A673 (cell line): ENCODE data around the gene DNAH5. TPM values are rescaled to one million over a fixed set of nuclear protein-coding genes. Genes with fewer than 3 reads are reported as not detected.

Experiments
- BruUV-seq: library from RNA; stranded (reverse); fragments of 400-500 nt; replicated peaks from 2 replicates; lab custom pipeline; 2021; lab: Mats Ljungman, UMichigan
- CTCF ChIA-PET: fragments of 300-600 bp; sonication (Branson Sonifier 250); formaldehyde crosslinking; loops from one replicate; lab custom pipeline; 2022; ENCODE audit warnings: antibody characterized with exemption; lab: Charles Lee
- POLR2A ChIA-PET: fragments of 300-600 bp; sonication (Branson Sonifier 250); formaldehyde crosslinking; loops from one replicate; lab custom pipeline; 2022; ENCODE audit warnings: antibody characterized with exemption; ENCODE audit not compliant: low non-redundant PET; lab: Charles Lee
- DNase-seq: peaks from one replicate; pipeline ENCODE4 v3.0.0-alpha.2; 2015; ENCODE audit warnings: low spot score
- H3K27ac ChIP-seq: fragments of 200-600 bp; sonication (generic); 2 replicates; pipeline ENCODE4 v1.5.1; 2016; ENCODE audit warnings: mixed run types, low read depth, mild to moderate bottlenecking, mixed read lengths, antibody characterized with exemption, low read length; ENCODE audit not compliant: poor library complexity, severe bottlenecking
- H3K27me3 ChIP-seq: fragments of 200-600 bp; sonication (generic); replicated peaks from 2 replicates; pipeline ENCODE4 v1.6.1; 2017; ENCODE audit warnings: mixed run types, low read depth, mild to moderate bottlenecking, mixed read lengths, antibody characterized with exemption, low read length; ENCODE audit not compliant: insufficient read depth, poor library complexity
- H3K36me3 ChIP-seq: fragments of 200-600 bp; sonication (generic); 2 replicates; pipeline ENCODE4 v1.6.1; 2016; ENCODE audit warnings: mixed run types, mild to moderate bottlenecking, mixed read lengths, antibody characterized with exemption, low read length; ENCODE audit not compliant: insufficient read depth, poor library complexity, severe bottlenecking
- H3K4me1 ChIP-seq: fragments of 200-600 bp; sonication (generic); 2 replicates; pipeline ENCODE4 v1.6.1; 2017; ENCODE audit warnings: mixed run types, mild to moderate bottlenecking, mixed read lengths, antibody characterized with exemption, low read length; ENCODE audit not compliant: insufficient read depth, poor library complexity, severe bottlenecking
- H3K4me3 ChIP-seq: fragments of 200-600 bp; sonication (generic); 2 replicates; pipeline ENCODE4 v1.5.1; 2016; ENCODE audit warnings: low read depth, mixed run types, mild to moderate bottlenecking, mixed read lengths, low read length; ENCODE audit not compliant: poor library complexity, severe bottlenecking
- H3K9me3 ChIP-seq: fragments of 200-600 bp; sonication (generic); 2 replicates; pipeline ENCODE4 v1.6.1; 2016; ENCODE audit warnings: mixed run types, low read depth, mild to moderate bottlenecking, mixed read lengths, antibody characterized with exemption, low read length; ENCODE audit not compliant: poor library complexity, severe bottlenecking
- CTCF ChIP-seq: fragments of 300-800, 200-600 bp; sonication (generic); conservative IDR thresholded peaks from 2 replicates; pipeline ENCODE4 v1.5.1; 2017; ENCODE audit warnings: low read depth, mild to moderate bottlenecking, antibody characterized with exemption, low read length, moderate library complexity, mixed read lengths
- EZH2 ChIP-seq: fragments of 200-600 bp; sonication (generic); IDR thresholded peaks from 2 replicates; pipeline ENCODE4 v1.6.1; 2017; ENCODE audit warnings: borderline replicate concordance, low read depth, mild to moderate bottlenecking, mixed read lengths, antibody characterized with exemption, low read length; ENCODE audit not compliant: poor library complexity, severe bottlenecking
- intact Hi-C: fragments of 100-400 bp; cut with micrococcal nuclease; formaldehyde crosslinking; loops from one replicate; pipeline ENCODE4 v1.10.0; 2022; ENCODE audit not compliant: unreplicated experiment
- total RNA-seq: library from RNA; stranded (reverse); gene quantifications from 2 replicates; pipeline ENCODE4 v1.2.3, GENCODE V29; 2021

The DNAH5 gene
- total RNA-seq, 1 experiment from 2014 or later: not detected

DNA sequence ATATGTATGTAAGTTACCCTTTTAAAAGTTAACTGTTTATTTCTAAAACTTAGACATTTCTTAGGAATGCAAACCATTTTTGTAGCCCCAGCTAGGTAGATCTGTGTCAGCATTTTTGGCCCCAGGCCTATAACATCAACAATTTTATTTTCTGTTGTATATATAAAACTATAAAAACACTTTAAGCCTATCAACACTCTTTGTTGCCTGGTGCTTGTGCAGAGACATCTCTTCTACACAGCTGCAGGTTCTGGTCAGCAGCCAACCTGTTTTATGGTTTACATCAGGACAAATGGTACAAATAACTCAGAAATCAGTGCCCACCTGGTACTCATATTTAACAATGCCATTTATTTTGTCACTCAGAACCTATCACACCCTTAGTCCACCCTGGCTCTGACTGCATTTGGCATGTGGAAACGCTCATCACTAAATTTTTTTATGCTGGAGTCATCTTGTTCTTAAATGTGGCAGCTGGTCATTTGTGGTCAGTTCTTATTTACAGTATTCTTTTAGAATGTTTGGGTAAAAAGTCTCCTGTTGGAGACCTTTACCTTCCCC, 173.4 kb downstream of the DNAH5 start:
- no peak for TF ChIP-seq CTCF
- no peak for TF ChIP-seq EZH2
- intact Hi-C loops: no loop called here
- DNase-seq: no peak
- Histone ChIP-seq H3K4me3 (no peak overlapping the region), H3K36me3 (no peaks in the 10 kb centered on the region), H3K27ac (no peak overlapping the region), H3K4me1 (no peaks in the 10 kb centered on the region), H3K9me3 (no peaks in the 10 kb centered on the region), H3K27me3 (peaks cover 3% of the 10 kb centered on the region)
- no TSS peak for BruUV-seq
- POLR2A ChIA-PET: no interaction called here
- CTCF ChIA-PET: no interaction called here

GRCh38 chr5:13766236-13766635, 178.3 kb downstream of the DNAH5 start:
- intact Hi-C loops: no loop called here

GRCh38 chr5:13763719-13764118, 180.8 kb downstream of the DNAH5 start:
- ChIA-PET POLR2A (no interaction called here), CTCF (no interaction called here)
- no peak for TF ChIP-seq CTCF
- no peak for TF ChIP-seq EZH2
- H3K27me3 ChIP-seq: no peaks in the 10 kb centered on the region
- DNase-seq: no peak
- H3K4me1 ChIP-seq: no peaks in the 10 kb centered on the region
- no TSS peak for BruUV-seq
- no peak overlapping the region for H3K4me3 ChIP-seq
- H3K27ac ChIP-seq: no peak overlapping the region
- intact Hi-C loops: no loop called here
- no peaks in the 10 kb centered on the region for H3K9me3 ChIP-seq
- H3K36me3 ChIP-seq: no peaks in the 10 kb centered on the region

More at GRCh38 chr5:13766236-13766635, 178.3 kb downstream of the DNAH5 start:
- H3K27ac ChIP-seq: no peak overlapping the region
- no peak for DNase-seq
- H3K27me3 ChIP-seq: no peaks in the 10 kb centered on the region
- ChIA-PET CTCF (no interaction called here), POLR2A (no interaction called here)
- no peaks in the 10 kb centered on the region for H3K36me3 ChIP-seq
- H3K4me1 ChIP-seq: no peaks in the 10 kb centered on the region
- no TSS peak for BruUV-seq
- TF ChIP-seq EZH2 (no peak), CTCF (no peak)
- H3K9me3 ChIP-seq: no peaks in the 10 kb centered on the region
- no peak overlapping the region for H3K4me3 ChIP-seq
